Neural cell (in vitro differentiated cells): Measurements from ENCODE around the gene CTSF. TPM values are rescaled to one million over a fixed set of nuclear protein-coding genes. Genes with fewer than 3 reads are reported as not detected.
A peak's percentile ranks its signal among the peaks of the same experiment; 100 is the strongest.
"Not testable (repeated sequence)": the region's sequence is repeated elsewhere in the genome, so short reads cannot be mapped to it uniquely, and the experiment has no call there.

Source experiments
- H2AFZ ChIP-seq: fragments of 200-600, 300-800 bp; sonication (generic), shearing (Covaris generic); 2 replicates; pipeline ENCODE4 v1.6.0; 2014; ENCODE audit warnings: low read depth, mild to moderate bottlenecking, antibody characterized with exemption, low read length, moderate library complexity
- H3F3A ChIP-seq: fragments of 200-600 bp; shearing (Covaris generic); 2 replicates; pipeline ENCODE4 v1.6.1; 2016; ENCODE audit warnings: mild to moderate bottlenecking, moderate library complexity, mixed read lengths, antibody characterized with exemption, low read length; ENCODE audit not compliant: insufficient read depth, poor library complexity, severe bottlenecking
- H3K27ac ChIP-seq: fragments of 200-600, 300-800 bp; sonication (generic), shearing (Covaris generic); 2 replicates; pipeline ENCODE4 v1.5.1; 2014; ENCODE audit warnings: mild to moderate bottlenecking, low read length, moderate library complexity
- H3K27me3 ChIP-seq: fragments of 300-800, 200-600 bp; sonication (generic), shearing (Covaris generic); 2 replicates; pipeline ENCODE4 v1.6.0; 2014; ENCODE audit warnings: mild to moderate bottlenecking, low read depth, low read length, moderate library complexity; ENCODE audit not compliant: insufficient read depth
- H3K36me3 ChIP-seq: fragments of 300-800, 200-600 bp; sonication (generic), shearing (Covaris generic); 2 replicates; pipeline ENCODE4 v1.5.1; 2014; ENCODE audit warnings: mild to moderate bottlenecking, antibody characterized with exemption, low read length, moderate library complexity; ENCODE audit not compliant: insufficient read depth
- H3K4me2 ChIP-seq: fragments of 300-800, 200-600 bp; sonication (generic), shearing (Covaris generic); 2 replicates; pipeline ENCODE4 v1.6.0; 2014; ENCODE audit warnings: mild to moderate bottlenecking, low read length
- H3K4me3 ChIP-seq: fragments of 300-800, 200-600 bp; sonication (generic), shearing (Covaris generic); 2 replicates; pipeline ENCODE4 v1.5.1; 2014; ENCODE audit warnings: mild to moderate bottlenecking, low read length, moderate library complexity
- H3K79me2 ChIP-seq: fragments of 200-600 bp; shearing (Covaris generic); replicated peaks from 2 replicates; pipeline ENCODE4 v1.6.0; 2014; ENCODE audit warnings: mild to moderate bottlenecking, low read length, moderate library complexity; ENCODE audit not compliant: insufficient read depth
- H3K9ac ChIP-seq: fragments of 300-800, 200-600 bp; sonication (generic), shearing (Covaris generic); 2 replicates; pipeline ENCODE4 v1.6.1; 2016; ENCODE audit warnings: mild to moderate bottlenecking, low read length, mixed read lengths
- H3K9me2 ChIP-seq: fragments of 200-600 bp; shearing (Covaris generic); 2 replicates; pipeline ENCODE4 v1.6.1; 2016; ENCODE audit warnings: mild to moderate bottlenecking, low read length, mixed read lengths; ENCODE audit not compliant: insufficient read depth
- H3K9me3 ChIP-seq: fragments of 200-600, 300-800 bp; sonication (generic), shearing (Covaris generic); 2 replicates; pipeline ENCODE4 v1.6.1; 2016; ENCODE audit warnings: mild to moderate bottlenecking, mixed run types, low read length, moderate library complexity, mixed read lengths
- H4K20me1 ChIP-seq: fragments of 200-600 bp; shearing (Covaris generic); 2 replicates; pipeline ENCODE4 v1.6.1; 2016; ENCODE audit warnings: mild to moderate bottlenecking, mixed run types; ENCODE audit not compliant: insufficient read depth
- CTCF ChIP-seq: fragments of 450-650 bp; IDR thresholded peaks from 2 replicates; pipeline ENCODE4 v1.5.1; 2014; ENCODE audit warnings: antibody characterized with exemption, mild to moderate bottlenecking, moderate library complexity; ENCODE audit not compliant: poor library complexity, severe bottlenecking
- EP300 ChIP-seq: fragments of 450-650 bp; conservative IDR thresholded peaks from 2 replicates; pipeline ENCODE4 v1.6.1; 2014; ENCODE audit warnings: antibody characterized with exemption, mild to moderate bottlenecking, moderate library complexity; ENCODE audit not compliant: poor library complexity, severe bottlenecking
- MXI1 ChIP-seq: fragments of 450-650 bp; conservative IDR thresholded peaks from 2 replicates; pipeline ENCODE4 v1.6.1; 2014; ENCODE audit warnings: antibody characterized with exemption, mild to moderate bottlenecking; ENCODE audit not compliant: poor library complexity, severe bottlenecking
- POLR2AphosphoS5 ChIP-seq: IDR thresholded peaks from 2 replicates; pipeline ENCODE4 v1.6.1; 2012
- RAD21 ChIP-seq: fragments of 450-650 bp; conservative IDR thresholded peaks from 2 replicates; pipeline ENCODE4 v1.6.1; 2014; ENCODE audit warnings: antibody characterized with exemption, mild to moderate bottlenecking, moderate library complexity
- REST ChIP-seq: IDR thresholded peaks from 2 replicates; pipeline ENCODE4 v1.6.1; 2012; ENCODE audit warnings: borderline replicate concordance
- SMC3 ChIP-seq: fragments of 450-650 bp; conservative IDR thresholded peaks from 2 replicates; pipeline ENCODE4 v1.6.1; 2014; ENCODE audit warnings: antibody characterized with exemption, mild to moderate bottlenecking, moderate library complexity; ENCODE audit not compliant: poor library complexity
- TAF1 ChIP-seq: IDR thresholded peaks from 2 replicates; pipeline ENCODE4 v1.6.1; 2012; ENCODE audit warnings: low read depth
- polyA plus RNA-seq: library from polyadenylated mRNA; depleted of rRNA; stranded (reverse); fragments of >200 nt; gene quantifications from 2 replicates; pipeline ENCODE4 v1.2.3, GENCODE V29; 2014

Gene CTSF
- polyA plus RNA-seq, 1 donor from 2014 or later, result 2.7 TPM

- Histone ChIP-seq H2AFZ (peak within 1 kb of the TSS; percentile 48), H4K20me1 (no peaks in the 10 kb centered on the region), H3K9me2 (no peaks in the 10 kb centered on the region), H3K4me3 (peak within 1 kb of the TSS; percentile 81), H3K9me3 (no peaks in the 10 kb centered on the region), H3K79me2 (no peaks in the 10 kb centered on the region), H3K27ac (no peak within 1 kb of the TSS), H3K9ac (peak within 1 kb of the TSS; percentile 86), H3K4me2 (peak within 1 kb of the TSS; percentile 87), H3K27me3 (no peaks in the 10 kb centered on the region), H3F3A (no peaks in the 10 kb centered on the region), H3K36me3 (no peaks in the 10 kb centered on the region)
- TF ChIP-seq CTCF (no peak), REST (peak; percentile 27)
Observed at GRCh38 chr11:66546368-66546965, 21.9 kb downstream of the CTSF start, which contains the start of gene ACTN3. ACTN3 (plus strand) TSS chr11:66546903; CDS start chr11:66546938, 35 bp downstream.

GRCh38 chr11:66545701-66546367 is 22.6 kb downstream of the CTSF start, which contains the start of gene ZDHHC24:
ZDHHC24 (minus strand) TSS chr11:66546048; CDS start chr11:66546003, 45 bp downstream.
- no peaks in the 10 kb centered on the region for H3K36me3 ChIP-seq
- H2AFZ ChIP-seq, result peak within 1 kb of the TSS; percentile 48
- H3K27ac ChIP-seq, result no peak within 1 kb of the TSS

GRCh38 chr11:66544952-66545351 is 23.5 kb downstream of the CTSF start:
- peak overlapping the region; percentile 81 for H3K4me3 ChIP-seq
- peak overlapping the region; percentile 87 for H3K4me2 ChIP-seq
- not testable (repeated sequence) for H3K79me2 ChIP-seq, H3F3A ChIP-seq, H3K36me3 ChIP-seq, H3K27me3 ChIP-seq, H2AFZ ChIP-seq, H3K27ac ChIP-seq, H4K20me1 ChIP-seq, H3K9me3 ChIP-seq, H3K9me2 ChIP-seq
- H3K9ac ChIP-seq, result peak overlapping the region; percentile 86

More at GRCh38 chr11:66545701-66546367, 22.6 kb downstream of the CTSF start, which contains the start of gene ZDHHC24:
- Histone ChIP-seq H3K4me2 (peak within 1 kb of the TSS; percentile 87), H3F3A (no peaks in the 10 kb centered on the region), H4K20me1 (no peaks in the 10 kb centered on the region), H3K9ac (peak within 1 kb of the TSS; percentile 86), H3K9me2 (no peaks in the 10 kb centered on the region), H3K79me2 (no peaks in the 10 kb centered on the region), H3K9me3 (no peaks in the 10 kb centered on the region), H3K4me3 (peak within 1 kb of the TSS; percentile 81), H3K27me3 (no peaks in the 10 kb centered on the region)
- TF ChIP-seq MXI1 (peak; percentile 75), POLR2AphosphoS5 (peak; percentile 56), SMC3 (peak; percentile 54), EP300 (no peak), TAF1 (peak; percentile 69), RAD21 (peak; percentile 47)
